ENCODE data around the gene CHDH.

DNA sequence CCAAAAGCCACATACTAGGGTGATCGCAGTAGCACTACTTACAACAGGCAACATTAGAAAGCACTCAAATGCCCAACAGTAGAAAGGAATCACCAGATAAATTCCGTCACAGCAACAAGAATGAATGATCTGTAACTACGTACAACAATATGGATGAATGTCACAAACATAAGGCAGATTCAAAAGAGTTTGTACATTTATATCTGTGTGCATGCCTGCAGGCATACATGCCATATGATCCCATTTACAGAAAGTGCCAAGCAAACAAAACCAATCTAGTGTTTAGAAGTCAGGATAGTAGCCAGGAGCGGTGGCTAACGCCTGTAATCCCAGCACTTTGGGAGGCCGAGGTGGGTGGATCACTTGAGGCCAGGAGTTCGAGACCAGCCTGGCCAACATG lies 3.7 kb upstream of the CHDH start:
- no peak for TF ChIP-seq POLR2A (IDR thresholded peaks at IDR 0.05)
- TF ChIP-seq, protein P1, sequence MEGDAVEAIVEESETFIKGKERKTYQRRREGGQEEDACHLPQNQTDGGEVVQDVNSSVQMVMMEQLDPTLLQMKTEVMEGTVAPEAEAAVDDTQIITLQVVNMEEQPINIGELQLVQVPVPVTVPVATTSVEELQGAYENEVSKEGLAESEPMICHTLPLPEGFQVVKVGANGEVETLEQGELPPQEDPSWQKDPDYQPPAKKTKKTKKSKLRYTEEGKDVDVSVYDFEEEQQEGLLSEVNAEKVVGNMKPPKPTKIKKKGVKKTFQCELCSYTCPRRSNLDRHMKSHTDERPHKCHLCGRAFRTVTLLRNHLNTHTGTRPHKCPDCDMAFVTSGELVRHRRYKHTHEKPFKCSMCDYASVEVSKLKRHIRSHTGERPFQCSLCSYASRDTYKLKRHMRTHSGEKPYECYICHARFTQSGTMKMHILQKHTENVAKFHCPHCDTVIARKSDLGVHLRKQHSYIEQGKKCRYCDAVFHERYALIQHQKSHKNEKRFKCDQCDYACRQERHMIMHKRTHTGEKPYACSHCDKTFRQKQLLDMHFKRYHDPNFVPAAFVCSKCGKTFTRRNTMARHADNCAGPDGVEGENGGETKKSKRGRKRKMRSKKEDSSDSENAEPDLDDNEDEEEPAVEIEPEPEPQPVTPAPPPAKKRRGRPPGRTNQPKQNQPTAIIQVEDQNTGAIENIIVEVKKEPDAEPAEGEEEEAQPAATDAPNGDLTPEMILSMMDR (IDR thresholded peaks at IDR 0.05): no peak

All from heart left ventricle (tissue), 13 donors.